DOHH2 (cell line): ENCODE measurements around the gene TECR.

ENCODE experiments used
- EZH2phosphoT487 ChIP-seq: fragments of 200-600 bp; sonication (generic); IDR thresholded peaks from 2 replicates; pipeline ENCODE4 v1.6.1; 2017; ENCODE audit warnings: borderline replicate concordance, mild to moderate bottlenecking, antibody characterized with exemption, low read length, moderate library complexity, mixed read lengths
- TF ChIP-seq, protein P1 (sequence below): fragments of 200-600 bp; sonication (generic); IDR thresholded peaks from one replicate; pipeline ENCODE4 v1.5.1; 2014; ENCODE audit warnings: antibody characterized with exemption, mild to moderate bottlenecking, low read depth, low read length; ENCODE audit not compliant: poor library complexity, severe bottlenecking

DNA sequence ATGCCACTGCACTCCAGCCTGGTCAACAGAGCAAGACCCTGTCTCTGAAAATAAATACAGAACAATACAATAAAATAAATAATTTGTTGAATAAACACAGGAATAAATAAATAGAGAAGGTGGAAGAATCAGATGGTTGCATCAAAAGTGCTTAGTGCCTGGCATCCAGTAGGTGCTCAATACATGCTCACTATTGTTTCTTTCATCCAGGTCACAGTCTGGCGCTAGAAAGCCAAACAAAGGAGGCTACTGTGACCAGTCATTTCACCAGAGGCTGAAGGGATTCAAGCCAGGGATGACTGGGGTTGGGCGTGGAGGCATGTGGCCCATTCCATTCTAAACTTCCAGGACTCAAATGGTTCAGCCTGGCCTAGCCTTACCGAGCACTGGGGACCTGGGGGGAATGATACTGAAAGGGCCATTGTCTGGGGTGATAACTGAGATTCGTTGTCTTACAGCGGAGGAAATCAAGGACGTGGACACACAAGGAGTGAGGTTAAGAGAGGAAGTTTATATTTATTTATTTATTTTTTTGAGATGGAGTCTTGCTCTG is 46.1 kb downstream of the TECR start:
- TF ChIP-seq, protein P1, sequence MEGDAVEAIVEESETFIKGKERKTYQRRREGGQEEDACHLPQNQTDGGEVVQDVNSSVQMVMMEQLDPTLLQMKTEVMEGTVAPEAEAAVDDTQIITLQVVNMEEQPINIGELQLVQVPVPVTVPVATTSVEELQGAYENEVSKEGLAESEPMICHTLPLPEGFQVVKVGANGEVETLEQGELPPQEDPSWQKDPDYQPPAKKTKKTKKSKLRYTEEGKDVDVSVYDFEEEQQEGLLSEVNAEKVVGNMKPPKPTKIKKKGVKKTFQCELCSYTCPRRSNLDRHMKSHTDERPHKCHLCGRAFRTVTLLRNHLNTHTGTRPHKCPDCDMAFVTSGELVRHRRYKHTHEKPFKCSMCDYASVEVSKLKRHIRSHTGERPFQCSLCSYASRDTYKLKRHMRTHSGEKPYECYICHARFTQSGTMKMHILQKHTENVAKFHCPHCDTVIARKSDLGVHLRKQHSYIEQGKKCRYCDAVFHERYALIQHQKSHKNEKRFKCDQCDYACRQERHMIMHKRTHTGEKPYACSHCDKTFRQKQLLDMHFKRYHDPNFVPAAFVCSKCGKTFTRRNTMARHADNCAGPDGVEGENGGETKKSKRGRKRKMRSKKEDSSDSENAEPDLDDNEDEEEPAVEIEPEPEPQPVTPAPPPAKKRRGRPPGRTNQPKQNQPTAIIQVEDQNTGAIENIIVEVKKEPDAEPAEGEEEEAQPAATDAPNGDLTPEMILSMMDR = no peak
- no peak for TF ChIP-seq EZH2phosphoT487
